ENCODE data around the gene ADH7. TPM values are rescaled to one million over a fixed set of nuclear protein-coding genes. Genes with fewer than 3 reads are reported as not detected.

The ADH7 gene
- total RNA-seq, 4 donors from 2014 or later, result 173 to 420 (median 318) TPM

DNA sequence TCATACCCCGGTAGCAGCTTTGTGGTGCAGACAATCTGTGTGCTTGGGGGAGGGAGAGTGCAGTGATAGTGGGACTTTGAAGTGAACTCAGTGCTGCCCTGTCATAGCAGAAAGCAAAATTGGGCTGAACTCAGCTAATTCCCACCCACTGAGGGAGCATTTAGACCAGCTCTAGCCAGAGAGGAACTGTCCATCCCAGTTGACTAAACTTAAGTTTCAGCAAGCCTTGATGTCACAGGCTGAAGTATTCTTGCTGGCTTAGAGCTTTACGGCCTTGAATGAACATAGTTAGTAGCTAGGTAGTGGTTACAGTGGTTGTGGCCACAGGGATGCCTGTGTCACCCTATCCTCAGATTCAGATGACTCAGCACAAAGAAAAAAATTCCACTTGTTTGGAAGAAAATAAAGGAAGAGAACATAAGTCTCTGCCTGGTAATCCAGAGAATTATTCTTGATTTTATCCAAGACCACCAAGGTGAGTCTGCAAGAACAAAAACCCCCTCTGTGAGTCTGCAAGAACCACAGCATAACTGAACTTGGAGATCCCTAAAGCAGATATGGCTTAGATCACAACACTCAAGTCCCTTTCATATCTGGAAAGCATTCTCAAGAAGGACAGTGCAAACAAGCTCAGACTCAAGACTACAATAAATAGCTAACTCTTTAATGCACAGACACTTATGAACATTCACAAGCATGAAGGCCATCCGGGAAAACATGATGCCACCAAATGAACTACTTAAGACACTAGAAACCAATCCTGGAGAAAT lies 39.4 kb downstream of the ADH7 start:
- no peak for DNase-seq
- Histone ChIP-seq H3K4me3 (no peak overlapping the region), H3K36me3 (no peaks in the 10 kb centered on the region), H3K27me3 (no peaks in the 10 kb centered on the region), H3K27ac (peak overlapping the region in 2 of 4 donors; percentile 23 to 65), H3K4me1 (no peaks in the 10 kb centered on the region), H3K9me3 (no peaks in the 10 kb centered on the region)
- TF ChIP-seq POLR2A (IDR thresholded peaks at IDR 0.05), result no peak
- TF ChIP-seq, protein P1, sequence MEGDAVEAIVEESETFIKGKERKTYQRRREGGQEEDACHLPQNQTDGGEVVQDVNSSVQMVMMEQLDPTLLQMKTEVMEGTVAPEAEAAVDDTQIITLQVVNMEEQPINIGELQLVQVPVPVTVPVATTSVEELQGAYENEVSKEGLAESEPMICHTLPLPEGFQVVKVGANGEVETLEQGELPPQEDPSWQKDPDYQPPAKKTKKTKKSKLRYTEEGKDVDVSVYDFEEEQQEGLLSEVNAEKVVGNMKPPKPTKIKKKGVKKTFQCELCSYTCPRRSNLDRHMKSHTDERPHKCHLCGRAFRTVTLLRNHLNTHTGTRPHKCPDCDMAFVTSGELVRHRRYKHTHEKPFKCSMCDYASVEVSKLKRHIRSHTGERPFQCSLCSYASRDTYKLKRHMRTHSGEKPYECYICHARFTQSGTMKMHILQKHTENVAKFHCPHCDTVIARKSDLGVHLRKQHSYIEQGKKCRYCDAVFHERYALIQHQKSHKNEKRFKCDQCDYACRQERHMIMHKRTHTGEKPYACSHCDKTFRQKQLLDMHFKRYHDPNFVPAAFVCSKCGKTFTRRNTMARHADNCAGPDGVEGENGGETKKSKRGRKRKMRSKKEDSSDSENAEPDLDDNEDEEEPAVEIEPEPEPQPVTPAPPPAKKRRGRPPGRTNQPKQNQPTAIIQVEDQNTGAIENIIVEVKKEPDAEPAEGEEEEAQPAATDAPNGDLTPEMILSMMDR (IDR thresholded peaks at IDR 0.05), result no peak
- intact Hi-C loops (cut with DNase I), result no loop called here
- 53 to 92% methylated on average over 3 of the region's 3 CpGs for WGBS, 2 donors

DNA sequence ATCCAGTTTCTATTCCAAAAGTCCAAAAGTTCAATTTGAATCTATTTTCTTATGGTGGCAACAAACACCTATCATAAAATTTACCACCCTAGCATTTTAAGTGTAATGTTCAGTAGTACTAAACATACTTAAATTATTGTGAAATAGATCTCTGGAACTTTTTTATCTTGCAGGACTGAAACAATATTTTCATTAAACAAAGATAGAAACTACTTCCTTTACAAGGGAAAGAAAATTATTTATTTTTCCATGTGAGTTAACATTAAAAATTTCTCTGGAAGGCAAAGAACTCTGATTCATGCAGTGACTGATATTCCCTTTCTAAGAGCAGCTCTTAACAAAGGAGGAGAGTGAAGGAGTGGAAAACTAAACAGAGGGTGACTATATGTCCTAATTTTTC lies 40.2 kb downstream of the ADH7 start:
- DNase-seq, result no peak
- TF ChIP-seq, protein P1 (IDR thresholded peaks at IDR 0.05), result no peak
- no peak for TF ChIP-seq POLR2A (IDR thresholded peaks at IDR 0.05)
- H3K4me3 ChIP-seq, result no peak overlapping the region
- H3K27ac ChIP-seq, result peak overlapping the region in 2 of 4 donors; percentile 23 to 65
- H3K36me3 ChIP-seq, result no peaks in the 10 kb centered on the region
- H3K27me3 ChIP-seq, result no peaks in the 10 kb centered on the region
- H3K4me1 ChIP-seq, result no peaks in the 10 kb centered on the region
- H3K9me3 ChIP-seq, result no peaks in the 10 kb centered on the region
- intact Hi-C loops (cut with DNase I), result no loop called here

DNA sequence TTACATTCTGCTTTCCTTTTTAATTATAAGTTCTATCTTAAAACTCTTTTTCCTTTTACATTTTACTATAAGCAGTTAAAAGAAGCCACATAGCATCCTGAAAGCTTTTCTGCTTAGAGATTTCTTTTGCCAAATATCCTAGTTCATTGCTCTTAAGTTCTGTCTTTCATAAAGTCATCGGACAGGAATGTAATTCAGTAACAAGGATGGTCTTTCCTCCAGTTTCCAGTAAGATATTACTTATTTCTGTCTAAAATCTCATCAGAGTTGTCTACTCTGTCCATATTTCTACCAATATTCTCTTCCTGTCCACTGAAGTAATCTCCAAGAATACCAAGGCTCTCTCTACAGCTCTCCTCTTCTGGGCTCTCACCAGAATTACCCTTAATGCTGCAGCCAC lies 45.1 kb downstream of the ADH7 start:
- Histone ChIP-seq H3K36me3 (no peaks in the 10 kb centered on the region), H3K27ac (no peak overlapping the region), H3K4me3 (no peak overlapping the region), H3K4me1 (peaks cover 0 to 14% (median 0%) of the 10 kb centered on the region in 3 donors), H3K9me3 (peaks cover 0 to 5% (median 0%) of the 10 kb centered on the region in 3 donors), H3K27me3 (no peaks in the 10 kb centered on the region)
- DNase-seq, result no peak
- intact Hi-C loops (cut with DNase I), result no loop called here
- no peak for TF ChIP-seq POLR2A (IDR thresholded peaks at IDR 0.05)
- TF ChIP-seq, protein P1 (IDR thresholded peaks at IDR 0.05), result no peak
- 81% methylated on average over 1 of the region's 1 CpG for WGBS, 2 donors

DNA sequence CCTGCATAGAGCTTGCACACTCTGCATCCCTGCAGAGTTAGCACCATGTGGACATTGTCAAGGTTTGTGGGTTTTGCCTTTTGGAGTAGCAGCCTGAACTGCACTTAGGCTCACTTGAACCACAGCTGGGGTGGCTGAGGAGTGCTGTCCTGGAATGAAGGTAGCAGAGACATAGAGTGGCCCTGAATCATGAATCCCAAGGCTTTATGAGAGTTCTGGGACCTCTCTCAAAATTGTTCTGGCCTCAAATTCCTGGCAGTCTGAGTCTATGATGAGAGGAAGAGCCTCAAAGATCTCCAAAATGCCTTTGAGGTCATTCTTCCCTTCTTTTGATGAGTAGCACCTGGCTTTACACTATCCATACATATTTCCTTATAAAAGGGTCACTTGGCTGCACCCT lies 45.5 kb downstream of the ADH7 start:
- Histone ChIP-seq H3K9me3 (peaks cover 0 to 5% (median 0%) of the 10 kb centered on the region in 3 donors), H3K4me1 (peaks cover 0 to 18% (median 0%) of the 10 kb centered on the region in 3 donors), H3K4me3 (no peak overlapping the region), H3K36me3 (no peaks in the 10 kb centered on the region), H3K27me3 (no peaks in the 10 kb centered on the region), H3K27ac (peak overlapping the region in 1 of 4 donors; percentile 57)
- TF ChIP-seq, protein P1 (IDR thresholded peaks at IDR 0.05), result no peak
- TF ChIP-seq POLR2A (IDR thresholded peaks at IDR 0.05), result no peak
- intact Hi-C loops (cut with DNase I), result no loop called here
- no peak for DNase-seq

DNA sequence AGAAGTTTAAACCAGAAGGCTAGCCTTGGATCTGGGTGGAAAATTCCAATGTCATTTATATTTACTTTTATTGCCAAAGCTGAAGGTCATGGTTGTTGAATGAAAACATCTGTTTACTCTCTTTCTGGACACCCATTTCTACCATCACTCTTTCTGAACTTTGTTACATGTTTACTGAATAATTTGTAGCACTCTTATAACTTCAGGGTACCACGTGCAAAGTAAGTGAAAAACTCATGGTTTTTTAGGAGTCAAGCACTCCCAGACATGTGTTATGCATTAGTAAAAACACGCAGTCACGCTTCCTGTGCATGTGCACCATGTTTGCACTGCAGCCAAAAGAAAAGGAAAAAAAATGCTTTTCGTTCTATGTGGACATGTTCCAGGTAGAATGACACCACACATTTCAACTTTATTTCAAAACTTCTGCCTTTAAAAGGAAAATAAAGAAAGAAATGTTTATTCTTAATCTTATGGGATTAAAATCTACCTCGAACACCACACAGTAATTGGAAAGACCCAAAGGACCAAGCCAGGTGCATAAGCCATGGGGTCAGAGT lies 51.2 kb downstream of the ADH7 start:
- peak overlapping the region; percentile 55 to 92 (median 84) for H3K27ac ChIP-seq
- no peak overlapping the region for H3K4me3 ChIP-seq
- no peaks in the 10 kb centered on the region for H3K36me3 ChIP-seq
- TF ChIP-seq, protein P1 (IDR thresholded peaks at IDR 0.05), result no peak
- no peak for TF ChIP-seq POLR2A (IDR thresholded peaks at IDR 0.05)
- 7 to 10% methylated on average over 5 of the region's 5 CpGs for WGBS, 2 donors
- DNase-seq, result no peak
- no peaks in the 10 kb centered on the region for H3K27me3 ChIP-seq
- intact Hi-C loops (cut with DNase I), result no loop called here
- H3K9me3 ChIP-seq, result no peaks in the 10 kb centered on the region
- H3K4me1 ChIP-seq, result peaks cover 0 to 50% (median 10%) of the 10 kb centered on the region in 3 donors

Measured in esophagus squamous epithelium (tissue), 5 donors.